Measurements from ENCODE around the gene MAP3K7CL. TPM values are rescaled to one million over a fixed set of nuclear protein-coding genes. Genes with fewer than 3 reads are reported as not detected.

The MAP3K7CL gene
- total RNA-seq, 1 donor from 2014 or later: 1.2 TPM

DNA sequence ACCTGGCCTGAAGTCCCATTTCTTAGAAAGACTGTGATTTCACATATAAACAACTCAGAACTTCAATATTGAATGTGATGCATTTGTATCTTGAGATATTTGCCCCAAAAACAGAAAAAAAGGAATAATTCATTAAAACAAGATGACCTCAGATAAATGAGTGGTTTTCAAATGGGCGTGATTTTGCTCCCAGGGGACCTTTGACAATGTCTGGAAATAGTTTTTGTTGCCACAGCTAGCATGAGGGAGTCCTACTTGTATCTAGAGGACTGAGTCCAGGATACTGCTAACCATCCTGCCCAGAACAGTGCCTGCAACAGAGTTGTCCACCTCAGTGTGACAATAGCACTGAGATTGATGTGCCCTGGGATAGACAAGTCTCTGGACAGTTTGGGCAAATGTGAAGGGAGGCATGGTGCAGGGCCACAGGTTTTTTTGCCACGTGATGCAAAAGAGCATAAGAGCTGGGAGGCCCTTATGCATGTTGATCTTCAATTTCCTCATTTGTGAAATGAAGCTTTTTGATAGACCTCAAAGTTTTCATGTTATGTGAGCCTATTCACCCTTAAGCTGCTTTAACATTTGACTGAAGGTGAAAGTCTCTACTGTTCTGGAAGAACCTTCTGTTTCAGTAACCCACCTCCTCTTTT, 46.2 kb downstream of the MAP3K7CL start:
- Mint-ChIP-seq H3K4me1 (ENCODE audit: low read depth) (peaks cover 18% of the 10 kb centered on the region), H3K27ac (no peak overlapping the region), H3K4me3 (ENCODE audit: low read depth) (no peak overlapping the region), H3K9me3 (ENCODE audit: low read depth) (no peaks in the 10 kb centered on the region), H3K27me3 (no peaks in the 10 kb centered on the region), H3K36me3 (ENCODE audit: insufficient read depth) (no peaks in the 10 kb centered on the region)
- TF ChIP-seq, protein P1, sequence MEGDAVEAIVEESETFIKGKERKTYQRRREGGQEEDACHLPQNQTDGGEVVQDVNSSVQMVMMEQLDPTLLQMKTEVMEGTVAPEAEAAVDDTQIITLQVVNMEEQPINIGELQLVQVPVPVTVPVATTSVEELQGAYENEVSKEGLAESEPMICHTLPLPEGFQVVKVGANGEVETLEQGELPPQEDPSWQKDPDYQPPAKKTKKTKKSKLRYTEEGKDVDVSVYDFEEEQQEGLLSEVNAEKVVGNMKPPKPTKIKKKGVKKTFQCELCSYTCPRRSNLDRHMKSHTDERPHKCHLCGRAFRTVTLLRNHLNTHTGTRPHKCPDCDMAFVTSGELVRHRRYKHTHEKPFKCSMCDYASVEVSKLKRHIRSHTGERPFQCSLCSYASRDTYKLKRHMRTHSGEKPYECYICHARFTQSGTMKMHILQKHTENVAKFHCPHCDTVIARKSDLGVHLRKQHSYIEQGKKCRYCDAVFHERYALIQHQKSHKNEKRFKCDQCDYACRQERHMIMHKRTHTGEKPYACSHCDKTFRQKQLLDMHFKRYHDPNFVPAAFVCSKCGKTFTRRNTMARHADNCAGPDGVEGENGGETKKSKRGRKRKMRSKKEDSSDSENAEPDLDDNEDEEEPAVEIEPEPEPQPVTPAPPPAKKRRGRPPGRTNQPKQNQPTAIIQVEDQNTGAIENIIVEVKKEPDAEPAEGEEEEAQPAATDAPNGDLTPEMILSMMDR (IDR thresholded peaks at IDR 0.05; ENCODE audit: unreplicated experiment): no peak
- DNase-seq (ENCODE audit: low spot score, unreplicated experiment): no peak

DNA sequence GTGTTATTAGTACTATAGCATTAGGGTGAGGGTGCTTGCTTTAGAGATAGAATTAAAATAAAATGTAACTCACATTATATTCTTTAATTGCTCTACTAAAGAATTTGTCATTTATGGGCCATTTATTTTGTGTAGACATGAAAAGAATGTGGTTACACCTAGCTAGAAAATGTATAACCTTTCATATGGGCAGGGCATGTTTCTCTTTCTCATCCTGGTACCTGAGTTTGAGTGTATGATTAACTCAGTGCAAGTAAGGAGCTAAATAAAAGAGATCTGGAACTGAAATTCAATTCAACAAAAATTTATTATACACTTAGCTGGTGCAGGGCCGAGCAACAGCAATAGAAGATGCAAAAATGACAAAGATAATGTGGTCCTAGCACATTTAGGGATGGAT, 47.4 kb downstream of the MAP3K7CL start:
- DNase-seq (ENCODE audit: low spot score, unreplicated experiment): no peak
- Mint-ChIP-seq H3K27me3 (no peaks in the 10 kb centered on the region), H3K4me1 (ENCODE audit: low read depth) (peaks cover 30% of the 10 kb centered on the region), H3K4me3 (ENCODE audit: low read depth) (no peak overlapping the region), H3K27ac (no peak overlapping the region), H3K36me3 (ENCODE audit: insufficient read depth) (no peaks in the 10 kb centered on the region), H3K9me3 (ENCODE audit: low read depth) (no peaks in the 10 kb centered on the region)
- TF ChIP-seq, protein P1 (IDR thresholded peaks at IDR 0.05; ENCODE audit: unreplicated experiment): no peak

DNA sequence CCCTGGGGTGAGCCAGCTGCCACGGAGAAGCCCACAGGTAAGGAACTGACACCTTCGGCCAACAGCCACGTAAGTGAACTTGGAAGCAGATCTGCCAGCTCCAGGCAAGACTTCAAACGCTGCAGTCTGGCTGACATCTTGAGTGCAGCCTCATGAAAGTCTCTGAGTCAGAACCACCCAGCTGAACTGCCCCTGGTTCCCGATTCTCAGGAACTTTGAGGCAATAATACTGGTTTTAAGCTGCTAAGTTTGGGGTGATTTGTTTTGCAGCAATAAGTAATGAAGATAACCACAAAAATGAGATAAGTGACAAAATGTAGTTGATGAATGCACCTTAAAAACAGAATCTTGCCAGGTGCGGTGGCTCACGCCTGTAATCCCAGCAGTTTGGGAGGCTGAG, 48.5 kb downstream of the MAP3K7CL start:
- H3K9me3 Mint-ChIP-seq (ENCODE audit: low read depth): no peaks in the 10 kb centered on the region
- H3K4me1 Mint-ChIP-seq (ENCODE audit: low read depth): peaks cover 33% of the 10 kb centered on the region
- TF ChIP-seq, protein P1 (IDR thresholded peaks at IDR 0.05; ENCODE audit: unreplicated experiment): no peak
- H3K27me3 Mint-ChIP-seq: no peaks in the 10 kb centered on the region
- no peak overlapping the region for H3K4me3 Mint-ChIP-seq (ENCODE audit: low read depth)
- H3K36me3 Mint-ChIP-seq (ENCODE audit: insufficient read depth): no peaks in the 10 kb centered on the region
- no peak overlapping the region for H3K27ac Mint-ChIP-seq
- DNase-seq (ENCODE audit: low spot score, unreplicated experiment): no peak

DNA sequence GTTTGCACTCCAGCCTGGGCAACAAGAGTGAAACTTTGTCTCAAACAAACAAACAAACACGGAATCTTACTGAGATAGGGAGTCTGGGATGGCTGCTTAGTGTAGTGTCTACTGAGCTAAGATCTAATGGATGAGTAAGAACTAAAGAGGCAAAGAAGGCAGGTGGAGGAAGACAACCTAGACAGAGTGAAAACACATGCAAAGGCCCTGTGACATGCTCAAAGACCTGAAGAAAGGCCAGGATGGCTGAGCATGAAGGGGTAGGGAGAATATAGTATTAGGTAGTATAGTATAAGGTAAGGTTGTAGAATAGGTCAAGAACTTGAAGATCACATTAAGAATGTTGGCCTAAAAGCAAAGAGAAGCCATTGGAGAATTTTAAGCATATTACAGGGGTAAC, 49.1 kb downstream of the MAP3K7CL start:
- H3K4me3 Mint-ChIP-seq (ENCODE audit: low read depth): no peak overlapping the region
- H3K27ac Mint-ChIP-seq: no peak overlapping the region
- H3K9me3 Mint-ChIP-seq (ENCODE audit: low read depth): no peaks in the 10 kb centered on the region
- peaks cover 33% of the 10 kb centered on the region for H3K4me1 Mint-ChIP-seq (ENCODE audit: low read depth)
- DNase-seq (ENCODE audit: low spot score, unreplicated experiment): no peak
- no peaks in the 10 kb centered on the region for H3K27me3 Mint-ChIP-seq
- TF ChIP-seq, protein P1 (IDR thresholded peaks at IDR 0.05; ENCODE audit: unreplicated experiment): no peak
- no peaks in the 10 kb centered on the region for H3K36me3 Mint-ChIP-seq (ENCODE audit: insufficient read depth)

DNA sequence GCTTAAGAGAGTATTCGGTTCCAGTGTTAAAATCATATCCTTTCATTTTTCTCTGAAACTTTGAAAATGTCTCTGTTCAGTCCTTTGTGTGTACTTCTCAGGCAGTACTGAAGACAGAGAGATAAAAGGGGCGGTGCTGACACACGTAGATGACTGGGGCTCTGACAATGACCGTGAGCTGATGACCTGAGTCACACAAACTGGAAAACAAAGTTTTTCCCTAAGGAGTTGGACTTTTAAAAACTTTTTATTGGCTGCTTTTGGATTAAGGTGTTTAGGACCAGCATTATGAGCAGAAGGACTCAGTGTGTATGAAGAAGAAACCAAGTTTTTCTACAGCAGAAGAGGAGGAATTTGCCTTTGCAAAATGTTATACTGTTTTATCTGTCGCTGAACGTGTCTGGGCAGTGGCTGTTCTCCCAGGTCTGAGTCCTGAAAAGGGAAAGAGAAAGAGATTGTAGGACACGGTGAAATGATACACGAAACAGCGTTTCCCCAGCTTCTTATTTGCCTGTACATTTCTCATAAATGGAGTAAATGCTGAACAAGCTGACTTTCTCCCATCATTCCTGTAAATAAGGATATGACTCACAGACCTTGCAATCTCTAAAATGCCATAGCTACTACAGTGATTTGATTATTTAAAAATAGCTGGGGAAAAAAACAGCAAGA, 51.5 kb downstream of the MAP3K7CL start:
- Mint-ChIP-seq H3K4me3 (ENCODE audit: low read depth) (peak overlapping the region; percentile 1), H3K27me3 (no peaks in the 10 kb centered on the region), H3K4me1 (ENCODE audit: low read depth) (peaks cover 23% of the 10 kb centered on the region), H3K9me3 (ENCODE audit: low read depth) (no peaks in the 10 kb centered on the region), H3K36me3 (ENCODE audit: insufficient read depth) (no peaks in the 10 kb centered on the region), H3K27ac (peak overlapping the region; percentile 80)
- no peak for DNase-seq (ENCODE audit: low spot score, unreplicated experiment)
- TF ChIP-seq, protein P1 (IDR thresholded peaks at IDR 0.05; ENCODE audit: unreplicated experiment): no peak
